Measurements from ENCODE around the gene TSEN15. TPM values are rescaled to one million over a fixed set of nuclear protein-coding genes. Genes with fewer than 3 reads are reported as not detected.

The TSEN15 gene
- total RNA-seq (2014; rRNA removed): 59.8 and 85.3 TPM in 2 replicates
- 39.6 TPM for polyA plus RNA-seq (2012)

DNA sequence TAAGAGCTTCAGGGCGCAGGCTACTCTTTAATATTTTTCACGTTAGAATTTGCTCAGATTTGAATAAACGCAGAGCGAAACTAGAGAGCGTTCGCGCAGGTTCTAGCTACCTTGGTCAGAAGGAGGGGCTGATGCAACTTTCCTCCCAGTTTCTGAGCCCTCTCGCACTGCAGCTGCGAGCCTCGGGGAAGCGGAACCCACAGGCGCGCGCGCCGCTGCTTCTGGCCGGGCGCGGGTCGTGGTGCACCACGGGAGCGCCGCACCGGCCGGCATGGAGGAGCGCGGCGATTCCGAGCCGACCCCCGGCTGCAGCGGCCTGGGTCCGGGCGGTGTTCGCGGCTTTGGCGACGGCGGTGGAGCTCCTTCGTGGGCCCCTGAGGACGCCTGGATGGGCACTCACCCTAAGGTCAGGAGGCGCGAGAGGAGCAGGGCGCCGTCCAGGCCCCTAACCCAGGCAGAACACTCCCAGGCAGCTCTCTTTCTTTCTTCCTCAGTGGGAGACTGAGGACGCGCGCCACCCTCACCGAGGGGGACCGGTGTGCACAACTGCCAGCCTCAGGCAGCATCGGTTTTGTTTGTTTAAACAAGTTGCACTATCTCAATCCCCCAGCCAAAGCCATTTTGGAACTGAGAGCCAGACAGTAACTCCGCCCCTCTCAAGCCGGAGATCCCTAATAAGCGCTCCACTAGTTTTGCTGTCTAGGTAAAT lies at the start of gene TSEN15:
Gene TSEN15, plus strand, starts transcription at position 246 of the 709 bp plus-strand sequence. Its CDS starts 26 bp downstream, at position 272.
- DNase-seq (ENCODE audit: low read depth): peak; percentile 74

GRCh38 chr1:184002071-184002470 lies 49.5 kb upstream of the TSEN15 start:
- peak; percentile 92 for DNase-seq (ENCODE audit: low read depth)

DNA sequence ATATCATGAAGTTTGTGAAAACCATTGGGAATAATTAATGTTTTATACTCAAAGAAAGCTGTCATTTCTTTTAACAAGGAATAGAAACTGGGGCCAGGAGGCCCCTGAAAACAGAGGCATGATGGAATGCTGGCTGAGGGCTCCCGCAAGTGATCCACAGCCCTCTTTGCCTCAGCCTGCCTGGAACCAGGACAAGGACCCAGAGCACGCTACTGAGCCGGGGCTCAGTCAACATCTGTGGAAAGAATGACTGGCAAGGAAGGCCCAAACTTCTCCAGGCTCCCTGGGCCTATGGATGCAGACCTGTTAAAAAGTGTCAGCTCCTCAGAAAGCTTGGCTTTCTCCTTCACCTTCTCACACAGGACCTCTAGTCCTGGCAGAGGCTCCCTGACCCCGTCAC lies 46.6 kb upstream of the TSEN15 start:
- DNase-seq (ENCODE audit: low read depth): no peak

DNA sequence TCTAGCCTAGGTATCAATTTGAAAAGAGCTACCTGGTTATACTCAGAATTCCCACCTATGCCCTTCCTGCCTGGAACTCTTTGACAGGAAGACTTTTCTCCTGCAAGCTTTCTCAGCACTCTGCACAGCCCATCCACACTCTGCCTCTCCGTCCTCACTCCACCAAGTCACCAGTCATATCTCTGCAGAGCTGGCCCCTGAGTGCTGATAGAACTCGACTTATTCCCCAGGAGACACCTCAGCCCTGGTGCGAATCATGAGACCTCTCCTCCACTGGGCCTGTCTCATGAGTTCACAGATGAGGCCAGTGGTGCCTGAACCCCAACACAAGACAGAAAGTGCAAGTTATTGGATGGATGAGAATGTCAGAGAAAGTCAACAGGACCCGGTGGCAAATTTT lies 46.0 kb upstream of the TSEN15 start:
- DNase-seq (ENCODE audit: low read depth): no peak

DNA sequence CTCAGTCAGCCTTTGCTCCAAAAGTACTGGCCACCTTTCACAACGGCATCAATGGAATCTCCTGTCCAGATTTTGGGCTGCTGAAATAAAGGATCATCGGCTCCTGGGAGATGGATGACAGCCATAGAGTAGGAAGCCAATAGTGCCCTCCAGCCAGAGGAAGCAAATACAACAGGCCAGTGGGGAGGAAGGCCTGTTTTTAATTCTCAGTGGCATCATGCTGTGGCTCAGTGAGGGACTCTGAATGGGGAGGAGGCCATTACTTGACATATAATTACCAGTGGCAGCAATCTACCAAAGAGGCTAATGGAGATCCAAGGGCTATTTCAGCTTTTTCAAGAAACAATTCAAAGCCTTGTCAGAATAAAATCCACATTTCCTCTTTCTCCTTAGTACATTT lies 40.7 kb upstream of the TSEN15 start:
- DNase-seq (ENCODE audit: low read depth): no peak

- no peak for DNase-seq (ENCODE audit: low read depth)
These were observed 39.3 kb upstream of the TSEN15 start for GRCh38 chr1:184012187-184012586.

DNA sequence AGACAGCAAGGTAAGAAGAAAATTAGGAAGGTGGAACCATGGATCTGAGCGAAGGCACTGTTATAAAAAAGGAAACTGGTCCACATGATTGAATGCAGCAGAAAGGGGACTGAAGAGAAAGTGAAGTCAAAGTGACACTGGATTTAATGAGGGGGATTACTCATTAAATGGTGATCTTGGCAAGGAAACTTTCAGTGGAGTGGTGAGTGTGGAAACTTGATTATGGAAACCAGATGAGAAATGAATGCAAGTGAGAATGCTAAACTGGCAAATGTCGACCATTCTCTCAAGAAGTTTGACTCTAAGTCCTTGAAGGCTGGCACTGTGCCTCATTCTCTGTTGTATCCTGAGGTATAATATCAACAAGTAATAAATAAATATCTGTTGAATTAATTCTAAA lies 37.3 kb upstream of the TSEN15 start:
- DNase-seq (ENCODE audit: low read depth): no peak

- no peak for DNase-seq (ENCODE audit: low read depth)
These were observed 35.4 kb upstream of the TSEN15 start for GRCh38 chr1:184016169-184016568.

- DNase-seq (ENCODE audit: low read depth): no peak
These were observed 34.2 kb upstream of the TSEN15 start for GRCh38 chr1:184017306-184017705.

DNA sequence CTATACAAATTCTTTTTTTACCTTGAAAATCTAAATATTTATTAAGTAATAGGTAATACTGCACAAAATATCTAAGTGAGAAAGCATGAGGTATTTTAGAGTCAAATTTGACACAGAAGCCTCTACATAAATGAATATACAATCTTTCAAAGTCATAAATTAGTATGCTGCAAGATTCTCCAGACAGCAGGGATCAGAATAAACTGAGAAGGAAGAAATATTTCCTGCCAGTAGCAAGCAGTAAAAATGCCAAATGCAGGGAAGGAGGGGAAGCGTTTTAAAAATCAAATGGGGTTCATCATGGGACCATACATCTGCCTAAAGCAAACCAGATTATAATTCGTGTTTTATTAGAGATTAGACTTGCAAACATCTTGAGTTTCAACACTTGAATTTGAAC lies 32.9 kb upstream of the TSEN15 start:
- DNase-seq (ENCODE audit: low read depth): no peak

DNA sequence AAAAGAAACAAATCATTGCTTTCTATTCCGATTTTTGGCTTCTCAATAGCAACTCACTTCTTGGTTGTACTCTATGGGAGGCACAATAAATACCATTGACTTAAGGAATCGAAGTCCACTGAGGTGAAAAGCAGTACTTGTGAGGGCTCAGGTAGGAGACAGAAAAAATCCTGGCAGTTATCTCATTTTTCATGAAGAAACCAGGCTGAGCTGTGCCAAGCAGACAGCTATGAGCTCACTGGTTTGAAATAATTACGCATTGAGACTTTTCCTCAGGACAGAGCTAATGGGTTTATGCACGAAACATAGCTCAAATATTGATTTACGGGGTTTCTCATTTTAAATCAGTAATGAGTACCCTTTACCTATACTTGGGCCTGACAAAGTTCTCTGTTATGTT lies 32.5 kb upstream of the TSEN15 start:
- DNase-seq (ENCODE audit: low read depth): no peak

DNA sequence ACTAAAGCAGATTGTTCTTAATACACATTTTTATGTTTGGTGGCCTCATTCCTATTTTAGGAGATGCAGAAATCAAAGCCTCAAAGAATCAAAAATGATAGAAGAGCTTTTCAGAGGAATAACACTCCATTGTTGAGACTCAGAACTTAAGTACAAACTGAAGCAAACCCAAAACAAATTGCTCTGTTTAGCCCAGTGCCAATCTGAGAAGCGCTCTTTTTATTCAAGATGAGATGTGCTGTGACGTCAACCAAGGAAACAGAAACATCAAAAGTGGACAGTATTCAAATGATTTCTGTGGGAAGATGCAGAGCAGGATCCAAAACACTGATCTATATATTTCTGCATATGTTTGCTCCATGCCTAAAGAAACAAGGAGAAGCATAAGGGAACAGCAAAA lies 32.0 kb upstream of the TSEN15 start:
- DNase-seq (ENCODE audit: low read depth): no peak

DNA sequence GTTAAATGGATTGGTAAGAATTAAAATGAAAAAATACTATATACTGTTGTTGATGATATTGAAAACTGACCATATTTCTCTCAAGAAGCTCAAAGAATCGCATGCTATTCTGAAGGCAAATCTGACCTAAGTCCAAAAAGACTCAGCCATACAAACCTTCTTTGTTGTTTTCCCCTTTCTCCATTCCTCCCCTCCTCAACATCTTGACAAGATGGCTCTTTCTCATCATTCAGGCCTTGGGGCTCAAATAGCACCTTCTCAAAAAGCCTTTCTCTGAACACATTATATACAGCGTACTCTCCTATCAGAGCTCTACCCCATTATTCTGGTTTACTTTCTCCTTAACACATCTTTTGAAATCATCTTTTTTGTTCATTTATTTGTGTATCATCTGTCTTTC lies 31.2 kb upstream of the TSEN15 start:
- no peak for DNase-seq (ENCODE audit: low read depth)

- no peak for DNase-seq (ENCODE audit: low read depth)
These were observed 30.7 kb upstream of the TSEN15 start for GRCh38 chr1:184020855-184021254.

GRCh38 chr1:184021728-184022127 lies 29.8 kb upstream of the TSEN15 start:
- DNase-seq (ENCODE audit: low read depth): no peak

DNA sequence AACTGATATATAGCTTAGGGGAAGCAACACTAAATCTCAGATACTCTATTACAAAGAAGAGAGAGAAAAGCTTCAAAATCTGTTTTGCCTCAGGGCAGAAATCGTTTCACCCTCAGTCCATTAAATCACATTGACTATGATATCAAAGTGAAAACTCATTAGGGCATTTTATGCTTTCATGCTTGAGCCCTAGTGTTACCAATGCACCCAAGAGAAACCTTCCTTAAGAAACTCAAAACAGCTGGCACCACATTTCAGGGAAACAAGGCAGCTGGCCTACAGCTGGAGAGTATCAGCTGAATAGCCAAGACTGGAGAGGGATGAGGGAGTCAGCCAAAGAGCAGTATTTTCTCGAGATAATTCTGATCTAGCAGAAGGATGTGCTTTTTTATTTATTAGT lies 28.9 kb upstream of the TSEN15 start:
- peak; percentile 72 for DNase-seq (ENCODE audit: low read depth)

- no peak for DNase-seq (ENCODE audit: low read depth)
These were observed 28.4 kb upstream of the TSEN15 start for GRCh38 chr1:184023171-184023570.

DNA sequence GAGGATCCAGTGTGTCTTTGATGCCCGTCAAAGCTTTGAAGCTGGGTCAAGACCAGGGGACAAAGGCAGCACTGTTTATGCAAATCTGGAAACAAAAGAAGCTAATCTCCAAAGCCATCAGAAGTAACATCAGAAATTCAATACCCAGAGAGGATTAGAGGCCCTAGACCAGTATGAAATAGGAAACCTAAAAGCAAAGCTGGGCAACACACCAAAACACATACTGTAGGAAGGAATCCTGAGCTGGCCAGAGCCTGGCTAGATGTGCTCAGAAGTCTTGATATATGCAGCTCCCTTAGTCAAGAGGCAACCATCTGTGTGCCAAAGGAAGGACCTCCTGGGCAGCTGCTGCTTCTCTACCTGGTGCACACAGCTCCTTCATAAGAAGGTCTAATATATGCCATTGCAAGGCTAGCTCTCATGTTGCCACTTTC lies 26.3 kb upstream of the TSEN15 start:
- peak; percentile 86 for DNase-seq (ENCODE audit: low read depth)

GRCh38 chr1:184027826-184028695 lies 23.5 kb upstream of the TSEN15 start:
- DNase-seq (ENCODE audit: low read depth): no peak

GRCh38 chr1:184028854-184029623 lies 22.5 kb upstream of the TSEN15 start:
- DNase-seq (ENCODE audit: low read depth): no peak

DNA sequence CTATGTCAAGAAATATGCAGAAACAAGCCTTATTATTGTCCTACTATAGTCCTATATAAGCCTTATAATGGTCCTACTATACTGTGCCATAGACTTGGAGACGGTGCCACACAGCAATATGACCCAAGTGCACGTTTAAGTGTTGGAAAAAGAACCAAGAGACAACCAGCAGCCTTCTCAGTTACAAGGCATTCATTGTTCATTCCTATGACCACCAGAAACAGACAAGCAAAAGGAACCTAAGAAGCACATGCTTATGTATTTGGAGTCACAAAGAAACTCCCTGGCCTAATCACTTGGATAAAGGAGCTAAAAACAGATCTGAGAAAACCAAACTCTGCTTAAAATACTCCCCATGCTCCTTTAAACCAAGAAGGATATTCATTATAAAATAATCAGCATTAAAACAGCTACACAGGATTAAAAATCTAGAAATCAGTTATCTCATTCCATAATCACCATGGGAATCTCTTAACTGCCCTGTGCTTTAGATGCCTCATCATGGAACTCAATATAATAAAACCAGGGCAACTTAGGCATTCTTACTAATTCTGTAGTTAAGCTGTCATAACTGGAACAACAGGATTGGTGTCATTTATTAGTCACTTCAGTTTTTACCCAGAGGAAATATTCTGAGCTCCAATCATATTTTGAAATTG lies 21.0 kb upstream of the TSEN15 start:
- no peak for DNase-seq (ENCODE audit: low read depth)

GRCh38 chr1:184031092-184031408 lies 20.5 kb upstream of the TSEN15 start:
- no peak for DNase-seq (ENCODE audit: low read depth)
